HEK293 (cell line): ENCODE results near the gene ARFGAP1.

Experiments
- WT1 ChIP-seq: fragments of 450-650 bp; formaldehyde crosslinking; IDR thresholded peaks from 2 replicates; pipeline ENCODE4 v1.5.1; 2016; ENCODE audit warnings: missing biosample characterization, missing genetic modification characterization
- ZNF121 ChIP-seq: fragments of 450-650 bp; formaldehyde crosslinking; IDR thresholded peaks from 2 replicates; pipeline ENCODE4 v1.5.1; 2016; ENCODE audit warnings: missing biosample characterization, missing genetic modification characterization
- ZNF157 ChIP-seq: fragments of 450-650 bp; formaldehyde crosslinking; IDR thresholded peaks from 2 replicates; pipeline ENCODE4 v1.5.1; 2016; ENCODE audit warnings: missing biosample characterization, missing genetic modification characterization
- ZNF302 ChIP-seq: fragments of 450-650 bp; formaldehyde crosslinking; IDR thresholded peaks from 2 replicates; pipeline ENCODE4 v1.5.1; 2016; ENCODE audit warnings: missing biosample characterization, missing genetic modification characterization, low read depth
- ZNF830 ChIP-seq: fragments of 450-650 bp; IDR thresholded peaks from 2 replicates; pipeline ENCODE4 v1.5.0; 2018; ENCODE audit warnings: missing biosample characterization, missing genetic modification characterization, low read depth, mild to moderate bottlenecking, moderate library complexity
- ZXDB ChIP-seq: fragments of 450-650 bp; formaldehyde crosslinking; IDR thresholded peaks from 2 replicates; pipeline ENCODE4 v1.5.1; 2016; ENCODE audit warnings: missing biosample characterization, missing genetic modification characterization
- TF ChIP-seq, protein P1 (sequence below): fragments of 450-650 bp; formaldehyde crosslinking; IDR thresholded peaks from 2 replicates; pipeline ENCODE4 v1.5.1; 2016; ENCODE audit warnings: missing biosample characterization, missing genetic modification characterization
- TF ChIP-seq, protein P2 (sequence below): fragments of 450-650 bp; formaldehyde crosslinking; IDR thresholded peaks from 2 replicates; pipeline ENCODE4 v1.5.1; 2016; ENCODE audit warnings: missing biosample characterization, missing genetic modification characterization, low read depth
- TF ChIP-seq, protein P3 (sequence below): fragments of 450-650 bp; formaldehyde crosslinking; IDR thresholded peaks from 2 replicates; pipeline ENCODE4 v1.5.1; 2016; ENCODE audit warnings: missing biosample characterization, missing genetic modification characterization
- TF ChIP-seq, protein P4 (sequence below): IDR thresholded peaks from 2 replicates; pipeline ENCODE4 v1.6.1; 2011; ENCODE audit warnings: mild to moderate bottlenecking, low read depth, low read length, borderline replicate concordance

DNA sequence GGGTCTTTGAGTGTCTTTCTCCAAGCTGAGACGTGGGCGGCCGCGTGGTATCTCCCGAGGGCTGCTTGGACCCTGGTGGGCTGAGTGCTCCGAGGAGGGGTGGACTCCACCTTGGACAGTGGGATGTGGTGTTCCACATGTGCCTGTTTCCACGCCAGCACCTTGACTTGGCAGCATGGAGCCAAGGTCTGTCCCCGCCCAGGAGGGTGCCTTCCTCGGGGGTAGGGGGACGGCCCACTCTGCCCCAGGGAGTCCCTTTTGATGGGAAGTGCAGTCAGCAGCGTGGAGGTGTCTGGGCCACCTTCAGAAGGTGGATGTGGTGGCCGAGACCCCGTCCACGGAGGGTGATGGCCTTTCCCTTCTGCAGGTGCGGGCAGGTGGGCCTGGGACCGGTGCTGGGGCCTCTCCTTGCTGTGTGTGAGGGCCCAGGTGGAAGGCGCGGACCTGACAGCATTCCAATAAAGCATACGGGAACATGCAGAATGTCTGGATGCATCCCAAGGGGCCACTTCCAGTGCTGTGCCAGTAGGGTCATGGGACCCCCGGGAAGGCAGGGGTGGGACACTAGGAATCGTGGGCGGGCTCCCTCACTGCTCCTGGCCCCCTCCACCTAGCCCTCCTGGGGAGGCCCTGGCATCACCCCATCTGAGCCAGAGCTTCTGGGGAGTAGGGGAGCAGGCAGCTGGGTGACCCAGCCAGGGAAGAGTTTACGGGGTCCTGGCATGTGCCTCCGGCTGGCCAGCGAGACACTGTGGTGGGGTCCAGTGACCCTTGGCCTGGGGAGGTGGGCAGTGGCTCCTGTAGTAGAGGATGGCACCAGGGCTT, 16.9 kb downstream of the ARFGAP1 start:
- TF ChIP-seq, protein P1, sequence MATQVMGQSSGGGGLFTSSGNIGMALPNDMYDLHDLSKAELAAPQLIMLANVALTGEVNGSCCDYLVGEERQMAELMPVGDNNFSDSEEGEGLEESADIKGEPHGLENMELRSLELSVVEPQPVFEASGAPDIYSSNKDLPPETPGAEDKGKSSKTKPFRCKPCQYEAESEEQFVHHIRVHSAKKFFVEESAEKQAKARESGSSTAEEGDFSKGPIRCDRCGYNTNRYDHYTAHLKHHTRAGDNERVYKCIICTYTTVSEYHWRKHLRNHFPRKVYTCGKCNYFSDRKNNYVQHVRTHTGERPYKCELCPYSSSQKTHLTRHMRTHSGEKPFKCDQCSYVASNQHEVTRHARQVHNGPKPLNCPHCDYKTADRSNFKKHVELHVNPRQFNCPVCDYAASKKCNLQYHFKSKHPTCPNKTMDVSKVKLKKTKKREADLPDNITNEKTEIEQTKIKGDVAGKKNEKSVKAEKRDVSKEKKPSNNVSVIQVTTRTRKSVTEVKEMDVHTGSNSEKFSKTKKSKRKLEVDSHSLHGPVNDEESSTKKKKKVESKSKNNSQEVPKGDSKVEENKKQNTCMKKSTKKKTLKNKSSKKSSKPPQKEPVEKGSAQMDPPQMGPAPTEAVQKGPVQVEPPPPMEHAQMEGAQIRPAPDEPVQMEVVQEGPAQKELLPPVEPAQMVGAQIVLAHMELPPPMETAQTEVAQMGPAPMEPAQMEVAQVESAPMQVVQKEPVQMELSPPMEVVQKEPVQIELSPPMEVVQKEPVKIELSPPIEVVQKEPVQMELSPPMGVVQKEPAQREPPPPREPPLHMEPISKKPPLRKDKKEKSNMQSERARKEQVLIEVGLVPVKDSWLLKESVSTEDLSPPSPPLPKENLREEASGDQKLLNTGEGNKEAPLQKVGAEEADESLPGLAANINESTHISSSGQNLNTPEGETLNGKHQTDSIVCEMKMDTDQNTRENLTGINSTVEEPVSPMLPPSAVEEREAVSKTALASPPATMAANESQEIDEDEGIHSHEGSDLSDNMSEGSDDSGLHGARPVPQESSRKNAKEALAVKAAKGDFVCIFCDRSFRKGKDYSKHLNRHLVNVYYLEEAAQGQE (tag by site-specific recombination), result no peak
- TF ChIP-seq, protein P2, sequence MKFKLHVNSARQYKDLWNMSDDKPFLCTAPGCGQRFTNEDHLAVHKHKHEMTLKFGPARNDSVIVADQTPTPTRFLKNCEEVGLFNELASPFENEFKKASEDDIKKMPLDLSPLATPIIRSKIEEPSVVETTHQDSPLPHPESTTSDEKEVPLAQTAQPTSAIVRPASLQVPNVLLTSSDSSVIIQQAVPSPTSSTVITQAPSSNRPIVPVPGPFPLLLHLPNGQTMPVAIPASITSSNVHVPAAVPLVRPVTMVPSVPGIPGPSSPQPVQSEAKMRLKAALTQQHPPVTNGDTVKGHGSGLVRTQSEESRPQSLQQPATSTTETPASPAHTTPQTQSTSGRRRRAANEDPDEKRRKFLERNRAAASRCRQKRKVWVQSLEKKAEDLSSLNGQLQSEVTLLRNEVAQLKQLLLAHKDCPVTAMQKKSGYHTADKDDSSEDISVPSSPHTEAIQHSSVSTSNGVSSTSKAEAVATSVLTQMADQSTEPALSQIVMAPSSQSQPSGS (tag by site-specific recombination), result no peak
- no peak for TF ChIP-seq WT1 (tag by site-specific recombination)
- TF ChIP-seq, protein P3, sequence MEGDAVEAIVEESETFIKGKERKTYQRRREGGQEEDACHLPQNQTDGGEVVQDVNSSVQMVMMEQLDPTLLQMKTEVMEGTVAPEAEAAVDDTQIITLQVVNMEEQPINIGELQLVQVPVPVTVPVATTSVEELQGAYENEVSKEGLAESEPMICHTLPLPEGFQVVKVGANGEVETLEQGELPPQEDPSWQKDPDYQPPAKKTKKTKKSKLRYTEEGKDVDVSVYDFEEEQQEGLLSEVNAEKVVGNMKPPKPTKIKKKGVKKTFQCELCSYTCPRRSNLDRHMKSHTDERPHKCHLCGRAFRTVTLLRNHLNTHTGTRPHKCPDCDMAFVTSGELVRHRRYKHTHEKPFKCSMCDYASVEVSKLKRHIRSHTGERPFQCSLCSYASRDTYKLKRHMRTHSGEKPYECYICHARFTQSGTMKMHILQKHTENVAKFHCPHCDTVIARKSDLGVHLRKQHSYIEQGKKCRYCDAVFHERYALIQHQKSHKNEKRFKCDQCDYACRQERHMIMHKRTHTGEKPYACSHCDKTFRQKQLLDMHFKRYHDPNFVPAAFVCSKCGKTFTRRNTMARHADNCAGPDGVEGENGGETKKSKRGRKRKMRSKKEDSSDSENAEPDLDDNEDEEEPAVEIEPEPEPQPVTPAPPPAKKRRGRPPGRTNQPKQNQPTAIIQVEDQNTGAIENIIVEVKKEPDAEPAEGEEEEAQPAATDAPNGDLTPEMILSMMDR (tag by site-specific recombination), result no peak
- TF ChIP-seq ZNF157 (tag by site-specific recombination), result no peak
- TF ChIP-seq, protein P4, sequence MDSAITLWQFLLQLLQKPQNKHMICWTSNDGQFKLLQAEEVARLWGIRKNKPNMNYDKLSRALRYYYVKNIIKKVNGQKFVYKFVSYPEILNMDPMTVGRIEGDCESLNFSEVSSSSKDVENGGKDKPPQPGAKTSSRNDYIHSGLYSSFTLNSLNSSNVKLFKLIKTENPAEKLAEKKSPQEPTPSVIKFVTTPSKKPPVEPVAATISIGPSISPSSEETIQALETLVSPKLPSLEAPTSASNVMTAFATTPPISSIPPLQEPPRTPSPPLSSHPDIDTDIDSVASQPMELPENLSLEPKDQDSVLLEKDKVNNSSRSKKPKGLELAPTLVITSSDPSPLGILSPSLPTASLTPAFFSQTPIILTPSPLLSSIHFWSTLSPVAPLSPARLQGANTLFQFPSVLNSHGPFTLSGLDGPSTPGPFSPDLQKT, result no peak
- TF ChIP-seq ZXDB (tag by site-specific recombination), result no peak
- TF ChIP-seq ZNF830 (tag by site-specific recombination), result no peak
- no peak for TF ChIP-seq ZNF302 (tag by site-specific recombination)
- no peak for TF ChIP-seq ZNF121 (tag by site-specific recombination)
